ENCODE results near the gene PRKG1. TPM values are rescaled to one million over a fixed set of nuclear protein-coding genes. Genes with fewer than 3 reads are reported as not detected.

Gene PRKG1
- total and polyA plus RNA-seq, 2 of the 4 experiments (the other 2 are of a cell fraction), result 3.5 to 18.3 TPM

- Histone ChIP-seq H4K8ac (ENCODE audit: low read depth in 2 of 2, low read length in 2 of 2) (no peak overlapping the region), H3K27me3 (ENCODE audit: control insufficient read depth, insufficient read depth, low read length) (no peaks in the 10 kb centered on the region)
- BruUV-seq (replicated peaks), result no TSS peak
These were observed 1269.2 kb downstream of the PRKG1 start for GRCh38 chr10:52343439-52343838.

More at GRCh38 chr10:52343439-52343838, 1269.2 kb downstream of the PRKG1 start:
- Histone ChIP-seq H2AK5ac (ENCODE audit: low read depth, low read length) (no peak overlapping the region), H3K23ac (ENCODE audit: low read depth, low read length) (no peak overlapping the region), H3K14ac (replicated peaks; ENCODE audit: low read depth, low read length) (no peak overlapping the region), H3K18ac (ENCODE audit: low read depth, low read length) (no peak overlapping the region), H3K4me3 (ENCODE audit: insufficient read depth, low read depth, low read length) (no peak overlapping the region), H3K4me2 (ENCODE audit: low read depth, low read length) (no peak overlapping the region), H3K9ac (ENCODE audit: low read depth, low read length) (no peak overlapping the region), H3K79me1 (ENCODE audit: low read depth in 1 of 2, low read length in 2 of 2) (no peaks in the 10 kb centered on the region), H3K36me3 (ENCODE audit: control insufficient read depth, insufficient read depth, low read length) (no peaks in the 10 kb centered on the region), H2BK20ac (ENCODE audit: low read depth, low read length) (no peak overlapping the region), H2BK15ac (ENCODE audit: low read depth, low read length) (no peak overlapping the region), H4K20me1 (ENCODE audit: insufficient read depth, low read length) (no peaks in the 10 kb centered on the region), H3K4ac (ENCODE audit: low read depth, low read length) (no peak overlapping the region), H2AFZ (replicated peaks; ENCODE audit: low read length, poor library complexity) (no peak overlapping the region), H3K9me1 (ENCODE audit: insufficient read depth, low read length) (no peaks in the 10 kb centered on the region), H2BK5ac (ENCODE audit: low read depth, low read length, poor library complexity, severe bottlenecking) (no peak overlapping the region), H3K9me3 (ENCODE audit: control insufficient read depth, insufficient read depth, low read length) (peaks cover 4% of the 10 kb centered on the region; the same call in 1 of the 2 replicates), H3K27ac (ENCODE audit: insufficient read depth, low read length) (no peak overlapping the region), H3K4me1 (ENCODE audit: control insufficient read depth, insufficient read depth, low read length) (no peaks in the 10 kb centered on the region), H2AK9ac (replicated peaks; ENCODE audit: low read depth, low read length, poor library complexity) (no peak overlapping the region), H4K5ac (ENCODE audit: low read depth, low read length) (no peak overlapping the region), H4K91ac (ENCODE audit: insufficient read depth, low read depth, low read length) (no peak overlapping the region), H2BK120ac (ENCODE audit: low read depth, low read length) (no peak overlapping the region), H3K56ac (ENCODE audit: extremely low read depth, insufficient read depth, low read length) (no peak overlapping the region)
- dilution Hi-C loops (cut with HindIII; ENCODE audit: low sequenced_read_pairs, unreplicated experiment), result no loop called here
- ChIA-PET CTCF (no interaction called here), POLR2A (ENCODE audit: unreplicated experiment) (no interaction called here)
- intact Hi-C loops (cut with micrococcal nuclease), result no loop called here
- TF ChIP-seq CEBPB (IDR thresholded peaks at IDR 0.05; ENCODE audit: low read depth, low read length), result no peak
- peak; percentile 82 for TF ChIP-seq MAFK (IDR thresholded peaks at IDR 0.05; ENCODE audit: low read depth, low read length)
- TF ChIP-seq NFE2L2 (IDR thresholded peaks at IDR 0.05; ENCODE audit: low read depth, low read length), result peak; percentile 76
- in situ Hi-C loops (cut with MboI; ENCODE audit: low sequenced_read_pairs), result no loop called here
- DNase-seq (no peak), ATAC-seq (ENCODE audit: low read depth) (no peak)
- WGBS, 2 experiments (ENCODE audit: extremely low coverage in 2 of 2, insufficient read length in 1 of 2), result no CpG with 5 or more reads among the region's 4 CpGs
